T-helper 1 cell treated with Interleukin-12 subunit alpha and Interleukin-12 subunit beta and Interleukin-4 antibody, amounts not matched to agents 30 μg/mL and 1 μg/mL, for 36 hours (primary cell): Measurements from ENCODE around the gene HPS1.

Experiments used
- H3K27ac Mint-ChIP-seq: one replicate; pipeline ENCODE4 v1.8.0; 2021; ENCODE audit warnings: mild to moderate bottlenecking, mixed read lengths
- H3K27me3 Mint-ChIP-seq: one replicate; pipeline ENCODE4 v1.8.0; 2021; ENCODE audit warnings: low read depth, mixed read lengths
- H3K36me3 Mint-ChIP-seq: one replicate; pipeline ENCODE4 v1.8.0; 2021; ENCODE audit warnings: low read depth, mixed read lengths
- H3K4me1 Mint-ChIP-seq: one replicate; pipeline ENCODE4 v1.8.0; 2021; ENCODE audit warnings: low read depth, mixed read lengths
- H3K4me3 Mint-ChIP-seq: one replicate; pipeline ENCODE4 v1.8.0; 2021; ENCODE audit warnings: mild to moderate bottlenecking, moderate library complexity, mixed read lengths
- H3K9me3 Mint-ChIP-seq: one replicate; pipeline ENCODE4 v1.8.0; 2021; ENCODE audit warnings: mixed read lengths

HPS1 gene

DNA sequence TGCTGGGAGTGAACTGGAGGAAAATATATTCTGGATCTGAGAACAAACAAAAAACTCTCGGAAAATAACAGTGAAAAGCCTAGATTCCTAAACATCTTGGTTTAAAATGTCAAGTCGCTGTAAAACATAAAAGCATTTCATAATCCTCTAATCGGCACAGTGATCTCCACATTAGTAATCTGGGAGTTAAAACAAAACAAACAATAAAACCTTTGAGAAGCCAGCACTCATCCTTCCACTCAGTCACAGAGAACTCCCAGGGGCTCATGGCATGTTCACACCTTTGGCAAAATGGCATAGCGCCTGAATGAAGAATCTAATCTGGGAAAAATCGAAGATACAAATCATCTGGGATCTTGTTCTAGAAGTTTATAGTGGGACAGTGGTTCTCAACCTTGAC is 24.1 kb upstream of the HPS1 start:
- H3K9me3 Mint-ChIP-seq = no peaks in the 10 kb centered on the region
- H3K36me3 Mint-ChIP-seq = no peaks in the 10 kb centered on the region
- no peak overlapping the region for H3K27ac Mint-ChIP-seq
- peaks cover 2% of the 10 kb centered on the region for H3K4me1 Mint-ChIP-seq
- no peak overlapping the region for H3K4me3 Mint-ChIP-seq
- H3K27me3 Mint-ChIP-seq = peaks cover 35% of the 10 kb centered on the region

DNA sequence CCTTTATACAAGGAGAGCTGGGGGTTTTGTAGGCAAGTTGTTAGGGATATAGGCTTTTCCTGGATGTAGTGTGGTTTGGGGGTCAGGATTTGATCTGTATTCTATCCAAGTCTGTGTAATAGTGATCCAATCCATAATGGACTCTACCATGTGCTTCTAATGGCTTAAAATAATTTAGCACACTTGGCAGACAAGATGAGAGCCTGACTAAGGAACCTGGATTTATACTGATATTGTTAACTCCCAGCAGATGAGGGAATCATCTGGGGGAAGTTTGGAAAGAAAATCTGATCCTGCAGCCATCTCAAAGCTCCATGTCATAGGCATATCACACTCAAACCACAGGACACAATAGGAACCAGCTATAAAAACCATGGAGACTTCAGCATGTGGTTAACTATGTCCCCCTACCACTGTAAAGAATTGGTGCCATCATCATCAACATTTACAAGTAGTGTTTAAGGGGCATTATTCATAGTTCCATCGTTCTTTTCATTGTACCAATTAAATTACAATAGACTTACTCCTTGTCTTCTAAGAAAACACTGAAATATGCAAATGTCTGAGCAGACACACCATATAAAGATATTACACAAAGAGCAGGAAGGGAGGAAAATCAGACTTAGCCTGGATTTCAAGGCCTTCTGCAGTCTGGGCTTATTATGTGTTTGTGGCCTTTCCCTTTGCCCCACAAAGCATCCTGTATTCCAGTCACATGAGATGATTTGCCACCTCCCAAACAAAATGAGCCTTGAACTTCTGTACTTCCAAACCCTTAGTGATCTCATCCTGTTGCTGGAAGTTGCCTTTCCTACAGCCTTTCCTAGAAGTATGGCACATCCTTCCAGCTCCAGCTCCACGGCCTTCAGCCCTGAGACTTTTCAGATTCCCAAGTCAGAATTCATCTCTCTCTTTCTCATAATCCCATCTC is 22.5 kb upstream of the HPS1 start:
- H3K9me3 Mint-ChIP-seq = no peaks in the 10 kb centered on the region
- H3K27me3 Mint-ChIP-seq = peaks cover 36% of the 10 kb centered on the region
- no peaks in the 10 kb centered on the region for H3K36me3 Mint-ChIP-seq
- H3K27ac Mint-ChIP-seq = no peak overlapping the region
- no peak overlapping the region for H3K4me3 Mint-ChIP-seq
- H3K4me1 Mint-ChIP-seq = peaks cover 2% of the 10 kb centered on the region

DNA sequence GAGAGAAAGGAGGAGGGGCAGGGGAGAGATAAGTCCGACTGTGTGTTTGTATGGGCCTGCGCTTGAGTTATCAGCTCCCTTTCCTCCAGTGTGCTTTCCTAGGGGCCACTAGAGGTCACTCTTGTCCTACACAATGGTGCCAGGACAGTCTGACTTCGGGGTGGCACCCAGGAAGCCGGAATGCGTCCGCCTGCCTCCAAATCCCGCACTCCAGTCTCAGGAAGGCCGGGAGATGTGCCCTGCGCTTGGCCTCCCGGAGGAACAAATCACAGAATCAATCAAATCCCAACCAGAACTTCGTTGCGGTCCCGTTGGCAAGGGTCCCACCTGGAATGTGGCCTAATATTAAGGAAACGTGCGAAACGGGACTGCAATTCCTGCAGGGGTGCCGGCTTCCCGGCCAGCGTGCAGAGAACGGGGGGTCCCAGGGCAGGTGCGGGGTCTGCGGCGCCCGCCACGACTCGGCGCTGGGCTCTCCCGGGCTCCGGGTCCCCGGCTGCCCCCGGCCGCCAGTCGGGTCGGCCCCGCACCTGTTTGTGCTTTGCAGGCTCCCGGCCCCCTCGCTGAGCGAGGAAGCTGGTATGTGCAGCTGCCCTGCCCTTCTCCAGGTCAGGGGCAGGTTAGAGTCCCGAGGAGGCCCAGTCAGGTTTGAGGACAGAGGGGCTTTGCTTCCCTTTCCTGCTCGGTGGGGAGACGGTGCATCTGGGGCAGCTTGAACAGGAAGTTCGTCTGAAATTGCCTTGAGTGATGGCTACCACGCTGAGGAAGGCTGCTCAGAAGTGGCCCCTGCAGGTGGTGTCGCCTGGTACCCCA is 21.0 kb upstream of the HPS1 start:
- Mint-ChIP-seq H3K4me1 (peaks cover 2% of the 10 kb centered on the region), H3K9me3 (no peaks in the 10 kb centered on the region), H3K27ac (no peak overlapping the region), H3K4me3 (peak overlapping the region; percentile 88), H3K36me3 (no peaks in the 10 kb centered on the region), H3K27me3 (peaks cover 36% of the 10 kb centered on the region)

GRCh38 chr10:98466861-98467505 is 20.2 kb upstream of the HPS1 start:
- Mint-ChIP-seq H3K36me3 (no peaks in the 10 kb centered on the region), H3K27me3 (peaks cover 30% of the 10 kb centered on the region), H3K4me3 (no peak overlapping the region), H3K9me3 (no peaks in the 10 kb centered on the region), H3K4me1 (peaks cover 2% of the 10 kb centered on the region), H3K27ac (no peak overlapping the region)

DNA sequence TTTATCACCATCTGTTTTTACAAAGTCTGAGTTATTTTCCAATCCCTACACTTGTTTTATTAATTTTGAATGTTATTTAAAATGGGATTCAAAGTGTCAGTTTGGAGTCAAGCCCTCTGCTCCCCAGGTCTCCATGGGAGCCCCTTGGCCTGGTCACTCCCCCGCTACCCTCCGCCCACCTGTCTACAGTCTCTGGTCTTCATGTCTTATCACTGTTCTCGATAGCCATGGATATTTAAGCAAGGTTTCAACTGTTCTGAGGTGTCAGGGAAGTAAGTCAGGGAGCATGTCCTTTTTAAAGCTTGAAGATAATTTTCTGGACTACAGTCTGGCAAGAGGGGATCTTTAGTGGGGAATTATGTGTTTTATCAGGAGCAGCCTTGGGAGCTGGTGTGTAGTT is 19.1 kb upstream of the HPS1 start:
- peaks cover 22% of the 10 kb centered on the region for H3K27me3 Mint-ChIP-seq
- no peaks in the 10 kb centered on the region for H3K9me3 Mint-ChIP-seq
- no peak overlapping the region for H3K27ac Mint-ChIP-seq
- peaks cover 2% of the 10 kb centered on the region for H3K4me1 Mint-ChIP-seq
- no peaks in the 10 kb centered on the region for H3K36me3 Mint-ChIP-seq
- no peak overlapping the region for H3K4me3 Mint-ChIP-seq

DNA sequence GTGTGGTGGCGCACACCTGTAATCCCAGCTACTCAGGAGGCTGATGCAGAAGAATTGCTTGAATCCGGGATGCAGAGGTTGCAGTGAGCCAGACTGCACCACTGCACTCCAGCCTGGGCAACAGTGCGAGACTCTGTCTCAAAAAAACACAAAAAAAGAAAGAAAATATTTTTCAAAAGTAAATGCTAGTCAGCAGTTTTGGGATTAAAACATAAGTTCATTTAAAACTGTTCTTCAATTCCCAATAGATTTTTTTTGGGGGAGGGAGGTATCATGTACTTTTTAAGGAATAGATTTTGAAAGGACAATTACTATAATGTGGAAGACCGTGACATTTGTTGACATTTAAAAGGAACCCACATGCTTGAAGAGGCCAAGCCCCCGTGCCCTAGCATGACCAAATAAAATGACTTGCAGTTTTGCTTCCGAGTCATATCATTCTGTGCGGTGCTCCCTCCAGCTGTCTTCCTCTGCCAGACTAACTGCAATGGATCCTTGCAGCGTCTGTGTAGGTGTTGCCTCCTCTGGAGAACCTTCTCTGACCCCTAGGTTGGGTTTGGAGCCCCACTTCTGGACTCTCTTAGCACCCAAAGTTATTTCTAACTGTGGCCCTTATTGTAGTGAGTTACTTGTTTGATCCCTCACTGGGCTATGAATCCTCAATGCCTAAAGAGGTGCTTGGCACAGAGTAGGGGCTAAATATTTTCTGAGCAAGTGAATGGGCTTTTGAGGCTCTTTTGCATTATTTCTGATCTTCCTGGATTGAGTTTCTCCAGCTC is 17.4 kb upstream of the HPS1 start:
- Mint-ChIP-seq H3K9me3 (no peaks in the 10 kb centered on the region), H3K36me3 (no peaks in the 10 kb centered on the region), H3K4me3 (no peak overlapping the region), H3K27ac (no peak overlapping the region), H3K27me3 (peaks cover 17% of the 10 kb centered on the region), H3K4me1 (peaks cover 2% of the 10 kb centered on the region)

GRCh38 chr10:98463016-98463415 is 16.3 kb upstream of the HPS1 start:
- peaks cover 9% of the 10 kb centered on the region for H3K27me3 Mint-ChIP-seq
- H3K27ac Mint-ChIP-seq = no peak overlapping the region
- peaks cover 2% of the 10 kb centered on the region for H3K4me1 Mint-ChIP-seq
- H3K36me3 Mint-ChIP-seq = no peaks in the 10 kb centered on the region
- H3K9me3 Mint-ChIP-seq = no peaks in the 10 kb centered on the region
- no peak overlapping the region for H3K4me3 Mint-ChIP-seq

DNA sequence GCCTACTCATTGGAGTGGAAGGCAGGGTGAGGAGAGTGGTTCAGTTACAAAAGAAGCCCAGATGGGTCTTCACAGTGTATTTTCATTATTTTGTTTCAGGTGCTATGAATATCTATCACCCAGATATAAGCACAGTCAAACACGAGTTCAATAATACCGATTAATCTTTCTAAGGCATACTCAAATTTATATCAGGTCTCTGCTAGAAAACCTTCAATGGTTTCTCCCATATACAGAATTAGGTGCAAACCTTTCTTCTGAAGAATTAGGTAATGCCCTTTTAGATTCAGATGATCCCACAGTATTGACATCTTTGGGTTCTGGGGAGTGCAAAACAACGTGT is 14.7 kb upstream of the HPS1 start:
- Mint-ChIP-seq H3K4me3 (no peak overlapping the region), H3K36me3 (no peaks in the 10 kb centered on the region), H3K9me3 (no peaks in the 10 kb centered on the region), H3K27ac (no peak overlapping the region), H3K4me1 (no peaks in the 10 kb centered on the region), H3K27me3 (peaks cover 13% of the 10 kb centered on the region)

DNA sequence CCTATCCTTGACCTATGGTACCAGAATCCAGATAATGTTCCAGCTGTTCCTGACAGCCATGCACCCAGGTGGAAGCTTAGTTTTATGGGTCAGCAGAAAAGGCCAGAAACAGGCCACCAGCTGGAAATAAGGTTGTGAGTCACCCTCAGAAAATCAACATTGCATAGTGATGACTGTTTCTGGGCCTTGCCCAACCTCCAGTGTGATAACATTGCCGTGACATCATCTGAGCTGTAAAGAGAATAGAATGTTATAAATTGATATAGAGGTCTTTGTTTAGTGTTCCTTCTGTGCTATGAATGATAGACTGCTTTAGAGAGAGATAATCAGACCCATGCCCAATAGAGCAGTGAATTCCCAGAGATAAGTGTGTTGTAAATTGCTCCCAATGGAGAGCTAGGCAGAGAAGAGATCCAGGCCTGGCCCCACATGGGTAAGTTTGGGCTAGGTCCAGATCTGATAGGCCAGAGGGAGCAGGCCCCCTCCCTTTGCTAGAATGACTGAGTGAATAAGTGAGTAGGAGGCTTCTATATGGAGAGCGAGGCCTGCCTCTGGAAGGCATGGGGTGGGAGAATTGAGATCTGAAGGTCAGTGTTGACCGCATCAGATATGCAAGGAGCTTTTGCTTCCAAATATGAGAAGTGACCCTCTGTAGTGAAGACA is 14.2 kb upstream of the HPS1 start:
- Mint-ChIP-seq H3K4me3 (no peak overlapping the region), H3K27ac (no peak overlapping the region), H3K27me3 (peaks cover 12% of the 10 kb centered on the region), H3K36me3 (no peaks in the 10 kb centered on the region), H3K9me3 (no peaks in the 10 kb centered on the region), H3K4me1 (no peaks in the 10 kb centered on the region)

GRCh38 chr10:98458809-98459784 is 12.4 kb upstream of the HPS1 start:
- Mint-ChIP-seq H3K27me3 (peaks cover 10% of the 10 kb centered on the region), H3K4me3 (no peak overlapping the region), H3K4me1 (no peaks in the 10 kb centered on the region), H3K36me3 (no peaks in the 10 kb centered on the region), H3K9me3 (no peaks in the 10 kb centered on the region), H3K27ac (no peak overlapping the region)

DNA sequence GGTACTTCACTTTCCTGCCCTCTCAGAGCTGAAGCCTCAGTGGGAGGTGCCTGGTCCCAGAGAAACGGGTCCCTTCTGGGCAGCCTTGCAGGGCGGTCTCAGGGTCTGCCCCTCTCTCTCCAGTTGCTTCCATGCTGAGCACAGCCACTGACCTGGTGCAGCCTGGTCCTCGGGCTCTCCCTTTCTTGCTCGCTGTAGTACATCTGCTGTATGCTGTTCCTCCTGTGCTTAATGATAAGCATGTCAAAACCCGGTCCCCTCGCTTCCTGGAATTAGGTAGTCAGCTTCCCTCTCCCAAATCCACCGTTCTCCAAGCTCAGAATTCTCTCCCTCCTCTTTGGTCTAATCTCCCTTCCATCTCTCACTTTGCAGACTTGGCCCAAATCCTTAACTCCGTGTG is 11.0 kb upstream of the HPS1 start:
- H3K4me1 Mint-ChIP-seq = no peaks in the 10 kb centered on the region
- no peaks in the 10 kb centered on the region for H3K9me3 Mint-ChIP-seq
- no peaks in the 10 kb centered on the region for H3K36me3 Mint-ChIP-seq
- H3K4me3 Mint-ChIP-seq = no peak overlapping the region
- H3K27me3 Mint-ChIP-seq = peaks cover 14% of the 10 kb centered on the region
- H3K27ac Mint-ChIP-seq = no peak overlapping the region

DNA sequence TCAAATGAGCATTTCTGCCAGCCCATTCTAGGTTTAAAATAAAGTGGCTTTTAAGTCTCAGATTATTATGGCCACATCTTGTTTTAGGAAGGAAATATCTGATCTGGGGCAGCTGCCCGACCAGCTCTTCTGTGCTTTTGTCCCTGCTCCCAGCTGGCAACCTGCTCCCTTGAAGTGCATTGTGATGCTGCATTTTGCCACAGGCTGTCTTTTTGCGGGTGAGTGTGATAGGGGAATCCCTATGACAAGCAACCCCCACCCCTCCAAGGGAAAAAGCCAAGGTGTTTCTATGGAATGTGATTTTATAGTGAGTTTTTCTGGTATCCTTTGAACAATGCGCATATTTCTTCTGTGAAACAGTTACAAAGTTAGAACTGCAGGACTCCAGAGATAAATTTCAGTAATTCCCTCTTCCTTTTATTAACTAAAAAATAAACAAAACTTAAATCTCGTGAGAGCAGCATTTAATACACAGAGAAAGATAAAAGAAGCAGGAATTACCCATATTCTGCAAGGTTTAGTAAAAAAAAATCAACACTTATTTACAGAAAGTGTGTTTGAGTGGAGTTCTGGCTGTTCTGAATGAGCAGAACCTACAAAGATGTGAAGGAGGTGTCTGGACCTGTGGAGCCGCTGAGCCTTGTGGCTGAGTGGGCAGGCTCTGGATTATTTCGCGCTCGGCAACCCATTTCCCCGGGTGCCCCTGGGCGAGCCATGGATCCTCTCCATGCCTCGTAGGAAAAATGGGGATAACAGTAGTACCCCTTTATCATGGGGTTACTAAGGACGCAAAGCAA is 10.1 kb upstream of the HPS1 start:
- peaks cover 20% of the 10 kb centered on the region for H3K27me3 Mint-ChIP-seq

More for the DNA sequence above, 10.1 kb upstream of the HPS1 start:
- Mint-ChIP-seq H3K4me1 (no peaks in the 10 kb centered on the region), H3K4me3 (no peak overlapping the region), H3K36me3 (no peaks in the 10 kb centered on the region), H3K27ac (no peak overlapping the region), H3K9me3 (no peaks in the 10 kb centered on the region)
